Neural progenitor cell (in vitro differentiated cells): ENCODE measurements around the gene POLR2J2. TPM values are rescaled to one million over a fixed set of nuclear protein-coding genes. Genes with fewer than 3 reads are reported as not detected.
"Not testable (repeated sequence)": the region's sequence is repeated elsewhere in the genome, so short reads cannot be mapped to it uniquely, and the experiment has no call there.

ENCODE experiments used
- DNase-seq: peaks from one replicate; pipeline ENCODE4 v3.0.0-alpha.2; 2016; ENCODE audit warnings: low spot score
- H2AFZ ChIP-seq: fragments of 200-600 bp; sonication (generic); replicated peaks from 2 replicates; pipeline ENCODE4 v1.6.1; 2016; ENCODE audit warnings: antibody characterized with exemption
- H3F3A ChIP-seq: fragments of 200-600 bp; sonication (generic); 2 replicates; pipeline ENCODE4 v1.6.1; 2016; ENCODE audit warnings: antibody characterized with exemption, low read depth
- H3K27ac ChIP-seq: fragments of 200-600 bp; sonication (generic); 2 replicates; pipeline ENCODE4 v1.5.1; 2016; ENCODE audit warnings: mild to moderate bottlenecking
- H3K27me3 ChIP-seq: fragments of 200-600 bp; sonication (generic); 2 replicates; pipeline ENCODE4 v1.6.1; 2016; ENCODE audit warnings: mild to moderate bottlenecking, moderate library complexity
- H3K36me3 ChIP-seq: fragments of 200-600 bp; sonication (generic); 2 replicates; pipeline ENCODE4 v1.5.1; 2016
- H3K4me1 ChIP-seq: fragments of 200-600 bp; sonication (generic); 2 replicates; pipeline ENCODE4 v1.6.1; 2016; ENCODE audit warnings: mixed run types
- H3K4me2 ChIP-seq: fragments of 200-600 bp; sonication (generic); 2 replicates; pipeline ENCODE4 v1.6.1; 2016
- H3K4me3 ChIP-seq: fragments of 200-600 bp; sonication (generic); 2 replicates; pipeline ENCODE4 v1.5.1; 2016
- H3K79me2 ChIP-seq: fragments of 200-600 bp; sonication (generic); 2 replicates; pipeline ENCODE4 v1.6.1; 2016; ENCODE audit warnings: low read depth
- H3K9ac ChIP-seq: fragments of 200-600 bp; sonication (generic); 2 replicates; pipeline ENCODE4 v1.6.1; 2016
- H3K9me3 ChIP-seq: fragments of 200-600 bp; sonication (generic); 2 replicates; pipeline ENCODE4 v1.5.1; 2016; ENCODE audit warnings: low read depth
- H4K20me1 ChIP-seq: fragments of 200-600 bp; sonication (generic); 2 replicates; pipeline ENCODE4 v1.6.1; 2016; ENCODE audit warnings: low read depth
- H3K27ac Mint-ChIP-seq: 3 replicates; pipeline ENCODE4 v1.8.0; 2021; ENCODE audit warnings: mixed read lengths
- H3K27me3 Mint-ChIP-seq: 2 replicates; pipeline ENCODE4 v1.8.0; 2022; ENCODE audit warnings: low read depth, mild to moderate bottlenecking, inconsistent platforms, moderate library complexity, mixed read lengths; ENCODE audit not compliant: insufficient read depth
- H3K36me3 Mint-ChIP-seq: 3 replicates; pipeline ENCODE4 v1.8.0; 2021; ENCODE audit warnings: mixed read lengths
- H3K4me1 Mint-ChIP-seq: 3 replicates; pipeline ENCODE4 v1.8.0; 2021; ENCODE audit warnings: mixed read lengths
- H3K4me3 Mint-ChIP-seq: 3 replicates; pipeline ENCODE4 v1.8.0; 2021; ENCODE audit warnings: mild to moderate bottlenecking, moderate library complexity, mixed read lengths
- H3K9me3 Mint-ChIP-seq: 3 replicates; pipeline ENCODE4 v1.8.0; 2020; ENCODE audit warnings: mixed read lengths
- total RNA-seq: library from RNA; depleted of rRNA; stranded (reverse); fragments of >200 nt; gene quantifications from 2 replicates; pipeline ENCODE4 v1.2.3, GENCODE V29; 2015; ENCODE audit warnings: low replicate concordance

Gene POLR2J2
- total RNA-seq, 1 donor from 2014 or later, result 1.7 TPM

GRCh38 chr7:102697642-102698512 is 26.4 kb upstream of the POLR2J2 start:
- H3K4me1 ChIP-seq, H3K27me3 Mint-ChIP-seq, H4K20me1 ChIP-seq, H3K79me2 ChIP-seq, H3K36me3 Mint-ChIP-seq, H3K27ac ChIP-seq, H3K4me2 ChIP-seq, H3K9ac ChIP-seq, H2AFZ ChIP-seq, H3K4me3 ChIP-seq, H3K4me3 Mint-ChIP-seq, H3F3A ChIP-seq, H3K36me3 ChIP-seq, H3K9me3 ChIP-seq, H3K27ac Mint-ChIP-seq, H3K9me3 Mint-ChIP-seq, DNase-seq, H3K4me1 Mint-ChIP-seq: not testable (repeated sequence)
- H3K27me3 ChIP-seq, result peaks cover 48% of the 10 kb centered on the region

- H3K4me3 ChIP-seq, H3K9ac ChIP-seq, H3K4me3 Mint-ChIP-seq, H4K20me1 ChIP-seq, H3K36me3 Mint-ChIP-seq, H3K4me1 Mint-ChIP-seq, H3K27me3 Mint-ChIP-seq, H3K4me2 ChIP-seq, H3K4me1 ChIP-seq, H3K9me3 ChIP-seq, H3F3A ChIP-seq, H3K36me3 ChIP-seq, H2AFZ ChIP-seq, DNase-seq, H3K79me2 ChIP-seq, H3K27ac Mint-ChIP-seq, H3K9me3 Mint-ChIP-seq, H3K27ac ChIP-seq: not testable (repeated sequence)
- H3K27me3 ChIP-seq, result peaks cover 57% of the 10 kb centered on the region
These were observed 24.5 kb upstream of the POLR2J2 start for GRCh38 chr7:102696009-102696408.

- H3K36me3 ChIP-seq, H3K9me3 ChIP-seq, H3K27ac Mint-ChIP-seq, H3K4me3 Mint-ChIP-seq, H3K79me2 ChIP-seq, H2AFZ ChIP-seq, H3F3A ChIP-seq, H3K9me3 Mint-ChIP-seq, H3K4me1 Mint-ChIP-seq, H3K4me3 ChIP-seq, DNase-seq, H3K36me3 Mint-ChIP-seq, H3K27ac ChIP-seq, H3K4me2 ChIP-seq, H3K27me3 Mint-ChIP-seq, H4K20me1 ChIP-seq, H3K9ac ChIP-seq, H3K4me1 ChIP-seq: not testable (repeated sequence)
- peaks cover 52% of the 10 kb centered on the region for H3K27me3 ChIP-seq
These were observed 23.6 kb upstream of the POLR2J2 start for GRCh38 chr7:102695033-102695552.

- H3K4me1 Mint-ChIP-seq, H3K79me2 ChIP-seq, H3K36me3 Mint-ChIP-seq, H3K4me1 ChIP-seq, H3K27ac Mint-ChIP-seq, DNase-seq, H3K4me3 ChIP-seq, H3K36me3 ChIP-seq, H3K4me2 ChIP-seq, H3F3A ChIP-seq, H3K4me3 Mint-ChIP-seq, H3K27ac ChIP-seq, H3K9me3 Mint-ChIP-seq, H2AFZ ChIP-seq, H4K20me1 ChIP-seq, H3K9ac ChIP-seq, H3K9me3 ChIP-seq, H3K27me3 Mint-ChIP-seq: not testable (repeated sequence)
- peaks cover 50% of the 10 kb centered on the region for H3K27me3 ChIP-seq
These were observed 22.5 kb upstream of the POLR2J2 start for GRCh38 chr7:102694008-102694407.

GRCh38 chr7:102690602-102691001 is 19.1 kb upstream of the POLR2J2 start:
- H3K4me3 ChIP-seq, H3K4me1 ChIP-seq, H4K20me1 ChIP-seq, H3K4me3 Mint-ChIP-seq, H3K36me3 ChIP-seq, H3K27ac ChIP-seq, DNase-seq, H3K79me2 ChIP-seq, H3K36me3 Mint-ChIP-seq, H3F3A ChIP-seq, H3K4me2 ChIP-seq, H3K4me1 Mint-ChIP-seq, H3K9me3 ChIP-seq, H3K9me3 Mint-ChIP-seq, H3K27ac Mint-ChIP-seq, H3K9ac ChIP-seq, H3K27me3 Mint-ChIP-seq, H2AFZ ChIP-seq: not testable (repeated sequence)
- H3K27me3 ChIP-seq, result peaks cover 48% of the 10 kb centered on the region

- H3K27me3 Mint-ChIP-seq, H3K9ac ChIP-seq, H3K4me3 ChIP-seq, H4K20me1 ChIP-seq, H3K9me3 ChIP-seq, H2AFZ ChIP-seq, H3K36me3 Mint-ChIP-seq, H3K9me3 Mint-ChIP-seq, DNase-seq, H3F3A ChIP-seq, H3K27ac Mint-ChIP-seq, H3K4me1 Mint-ChIP-seq, H3K27ac ChIP-seq, H3K4me3 Mint-ChIP-seq, H3K4me1 ChIP-seq, H3K4me2 ChIP-seq, H3K79me2 ChIP-seq, H3K36me3 ChIP-seq: not testable (repeated sequence)
- peaks cover 41% of the 10 kb centered on the region for H3K27me3 ChIP-seq
These were observed 18.2 kb upstream of the POLR2J2 start for GRCh38 chr7:102689436-102690282.

- not testable (repeated sequence) for H4K20me1 ChIP-seq, H3K79me2 ChIP-seq, H3K4me1 ChIP-seq, H3K4me2 ChIP-seq, H3K36me3 ChIP-seq, H3K9ac ChIP-seq, H3K27me3 Mint-ChIP-seq, H2AFZ ChIP-seq, DNase-seq, H3F3A ChIP-seq, H3K27ac Mint-ChIP-seq, H3K4me1 Mint-ChIP-seq, H3K4me3 Mint-ChIP-seq, H3K9me3 ChIP-seq, H3K9me3 Mint-ChIP-seq, H3K36me3 Mint-ChIP-seq, H3K4me3 ChIP-seq, H3K27ac ChIP-seq
- peaks cover 30% of the 10 kb centered on the region for H3K27me3 ChIP-seq
These were observed 17.0 kb upstream of the POLR2J2 start for GRCh38 chr7:102688299-102689036.
